ENCODE measurements around the gene TMEM18. TPM values are rescaled to one million over a fixed set of nuclear protein-coding genes. Genes with fewer than 3 reads are reported as not detected.

Gene TMEM18
- polyA plus RNA-seq, 1 experiment: 40.9 TPM

GRCh38 chr2:624096-624495 lies 53.1 kb downstream of the TMEM18 start:
- Histone ChIP-seq H3K27me3 (ENCODE audit: control insufficient read depth, insufficient read depth, low read length) (no peaks in the 10 kb centered on the region), H3K27ac (ENCODE audit: low read depth, low read length) (no peak overlapping the region), H3K9me3 (ENCODE audit: control insufficient read depth, insufficient read depth, low read length) (peaks cover 56% of the 10 kb centered on the region), H3K4me3 (ENCODE audit: low read depth, low read length) (no peak overlapping the region)
- TF ChIP-seq, protein P1, sequence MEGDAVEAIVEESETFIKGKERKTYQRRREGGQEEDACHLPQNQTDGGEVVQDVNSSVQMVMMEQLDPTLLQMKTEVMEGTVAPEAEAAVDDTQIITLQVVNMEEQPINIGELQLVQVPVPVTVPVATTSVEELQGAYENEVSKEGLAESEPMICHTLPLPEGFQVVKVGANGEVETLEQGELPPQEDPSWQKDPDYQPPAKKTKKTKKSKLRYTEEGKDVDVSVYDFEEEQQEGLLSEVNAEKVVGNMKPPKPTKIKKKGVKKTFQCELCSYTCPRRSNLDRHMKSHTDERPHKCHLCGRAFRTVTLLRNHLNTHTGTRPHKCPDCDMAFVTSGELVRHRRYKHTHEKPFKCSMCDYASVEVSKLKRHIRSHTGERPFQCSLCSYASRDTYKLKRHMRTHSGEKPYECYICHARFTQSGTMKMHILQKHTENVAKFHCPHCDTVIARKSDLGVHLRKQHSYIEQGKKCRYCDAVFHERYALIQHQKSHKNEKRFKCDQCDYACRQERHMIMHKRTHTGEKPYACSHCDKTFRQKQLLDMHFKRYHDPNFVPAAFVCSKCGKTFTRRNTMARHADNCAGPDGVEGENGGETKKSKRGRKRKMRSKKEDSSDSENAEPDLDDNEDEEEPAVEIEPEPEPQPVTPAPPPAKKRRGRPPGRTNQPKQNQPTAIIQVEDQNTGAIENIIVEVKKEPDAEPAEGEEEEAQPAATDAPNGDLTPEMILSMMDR (IDR thresholded peaks at IDR 0.05; ENCODE audit: low read depth, low read length): no peak
- ChIA-PET CTCF (no interaction called here), POLR2A (no interaction called here)
- DNase-seq (ENCODE audit: low read depth, low spot score): no peak

DNA sequence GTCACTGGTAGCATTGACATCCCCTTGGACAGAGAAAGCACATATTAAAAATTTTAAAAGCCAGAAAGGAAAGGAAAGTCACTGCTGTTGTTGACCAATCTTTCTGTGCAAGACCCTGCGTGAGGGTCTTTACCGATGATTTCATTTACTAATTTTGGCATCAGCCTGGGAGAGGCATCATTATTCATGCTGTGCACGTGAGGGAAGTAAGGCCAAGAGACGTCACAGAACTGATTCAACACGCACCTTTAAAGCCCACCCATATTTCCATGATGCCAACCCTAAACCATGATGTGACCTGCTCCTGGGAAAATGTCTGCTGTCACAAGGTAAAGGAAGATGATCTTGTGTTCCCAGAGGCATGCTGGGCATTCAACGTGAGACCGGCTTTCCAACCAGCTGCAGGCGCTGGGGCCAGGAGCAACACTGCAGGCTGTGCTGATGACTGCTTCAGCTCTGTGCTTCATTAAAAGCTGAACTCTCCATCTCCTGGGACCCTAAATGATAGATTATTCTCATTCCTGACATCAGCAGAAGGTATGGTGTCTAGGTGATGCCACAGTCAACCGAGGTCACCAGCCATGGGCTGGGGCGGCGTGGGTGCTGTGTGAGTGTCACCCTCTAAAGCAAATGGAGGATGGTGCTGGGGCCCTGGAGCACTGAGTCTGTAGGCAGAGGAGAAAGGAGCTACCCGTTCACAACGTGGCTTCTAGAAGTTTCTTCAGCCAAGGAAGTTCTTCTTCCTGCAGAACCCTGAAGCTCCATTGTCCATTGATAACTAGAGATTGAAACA lies 53.9 kb downstream of the TMEM18 start:
- Histone ChIP-seq H3K4me3 (ENCODE audit: low read depth, low read length) (no peak overlapping the region), H3K9me3 (ENCODE audit: control insufficient read depth, insufficient read depth, low read length) (peaks cover 56% of the 10 kb centered on the region)
- CTCF ChIA-PET: no interaction called here

DNA sequence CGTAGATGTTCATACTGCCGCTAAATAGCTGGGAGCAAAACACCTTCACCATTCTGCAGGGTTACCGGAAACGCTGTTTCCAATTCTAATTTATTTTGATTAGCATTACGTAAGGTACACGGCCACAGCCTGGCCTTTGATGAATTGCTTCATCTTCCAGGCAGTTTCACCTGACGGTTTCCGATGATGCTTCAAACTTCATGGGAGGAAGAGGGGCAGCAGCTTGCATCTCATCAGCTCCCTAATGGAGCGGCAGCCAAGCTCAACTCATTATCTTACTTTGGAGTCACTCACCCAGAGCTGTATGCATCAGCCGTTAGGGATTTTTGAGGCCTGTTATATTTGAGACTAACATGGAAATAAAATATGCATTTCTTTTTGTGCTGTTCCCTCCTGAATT lies 54.8 kb downstream of the TMEM18 start:
- no peak overlapping the region for H3K4me3 ChIP-seq (ENCODE audit: low read depth, low read length)
- no peaks in the 10 kb centered on the region for H3K27me3 ChIP-seq (ENCODE audit: control insufficient read depth, insufficient read depth, low read length)
- ChIA-PET POLR2A (no interaction called here), CTCF (no interaction called here)
- no peak for DNase-seq (ENCODE audit: low read depth, low spot score)
- H3K9me3 ChIP-seq (ENCODE audit: control insufficient read depth, insufficient read depth, low read length): peaks cover 56% of the 10 kb centered on the region
- TF ChIP-seq, protein P1 (IDR thresholded peaks at IDR 0.05; ENCODE audit: low read depth, low read length): no peak
- no peak overlapping the region for H3K27ac ChIP-seq (ENCODE audit: low read depth, low read length)

More for the DNA sequence above, 53.9 kb downstream of the TMEM18 start:
- Histone ChIP-seq H3K27ac (ENCODE audit: low read depth, low read length) (no peak overlapping the region), H3K27me3 (ENCODE audit: control insufficient read depth, insufficient read depth, low read length) (no peaks in the 10 kb centered on the region)
- POLR2A ChIA-PET: no interaction called here
- TF ChIP-seq, protein P1 (IDR thresholded peaks at IDR 0.05; ENCODE audit: low read depth, low read length): no peak
- no peak for DNase-seq (ENCODE audit: low read depth, low spot score)

GRCh38 chr2:621303-622099 lies 55.7 kb downstream of the TMEM18 start:
- ChIA-PET CTCF (no interaction called here), POLR2A (no interaction called here)
- Histone ChIP-seq H3K27ac (ENCODE audit: low read depth, low read length) (no peak overlapping the region), H3K4me3 (ENCODE audit: low read depth, low read length) (no peak overlapping the region), H3K9me3 (ENCODE audit: control insufficient read depth, insufficient read depth, low read length) (peaks cover 54% of the 10 kb centered on the region), H3K27me3 (ENCODE audit: control insufficient read depth, insufficient read depth, low read length) (no peaks in the 10 kb centered on the region)
- DNase-seq (ENCODE audit: low read depth, low spot score): no peak
- TF ChIP-seq, protein P1 (IDR thresholded peaks at IDR 0.05; ENCODE audit: low read depth, low read length): no peak

Data from AG04450 (cell line).